Measurements from ENCODE around the gene SAE1. TPM values are rescaled to one million over a fixed set of nuclear protein-coding genes. Genes with fewer than 3 reads are reported as not detected.

The SAE1 gene
- total and polyA plus RNA-seq, 10 of the 15 experiments (the other 5 are each of a cell fraction or from before 2014, with no cell fraction given): 62.0 to 246 (median 148) TPM

- TF ChIP-seq PML (IDR thresholded peaks at IDR 0.05; ENCODE audit: low read length): peak; percentile 18; the same call in 1 of the 2 replicates
- peak; percentile 61; the same call in 1 of the 2 replicates for TF ChIP-seq PAX5 (IDR thresholded peaks at IDR 0.05; ENCODE audit: borderline replicate concordance, low read depth, low read length)
- TF ChIP-seq BCL3 (IDR thresholded peaks at IDR 0.05; ENCODE audit: borderline replicate concordance, insufficient read depth, low read depth, low read length, poor library complexity, severe bottlenecking): no peak
- no peak for TF ChIP-seq ZNF622 (IDR thresholded peaks at IDR 0.05)
- TF ChIP-seq MLLT1 (IDR thresholded peaks at IDR 0.05): 0 out of 2 replicates have a peak, but pooled peaks have one; percentile 51
- TF ChIP-seq ZBTB40 (IDR thresholded peaks at IDR 0.05; ENCODE audit: borderline replicate concordance): peak; percentile 66; the same call in 1 of the 2 replicates
- TF ChIP-seq ATF3 (IDR thresholded peaks at IDR 0.05; ENCODE audit: borderline replicate concordance, extremely low read depth, low read depth, low read length): 0 out of 2 replicates have a peak, but pooled peaks have one; percentile 2
- no peak for TF ChIP-seq NFIC (IDR thresholded peaks at IDR 0.05; ENCODE audit: low read depth, low read length)
- TF ChIP-seq SUPT20H (IDR thresholded peaks at IDR 0.05; ENCODE audit: borderline replicate concordance, control insufficient read depth, low read depth, low read length): no peak
- peak; percentile 95 for TF ChIP-seq RAD21 (IDR thresholded peaks at IDR 0.05; ENCODE audit: insufficient read depth, low read depth, low read length)
- no peak for TF ChIP-seq ASH2L (IDR thresholded peaks at IDR 0.05; ENCODE audit: borderline replicate concordance, low read depth)
- no peak for TF ChIP-seq SMAD1 (IDR thresholded peaks at IDR 0.05; ENCODE audit: low read depth, partially characterized antibody)
- TF ChIP-seq MEF2A (IDR thresholded peaks at IDR 0.05; ENCODE audit: insufficient read depth, low read depth, low read length): 0 out of 2 replicates have a peak, but pooled peaks have one; percentile 35
- peak; percentile 85 for TF ChIP-seq POLR2A (IDR thresholded peaks at IDR 0.05; ENCODE audit: low read depth, low read length)
- peak; percentile 88; the same call in 1 of the 2 replicates for TF ChIP-seq GATAD2B (conservative IDR thresholded peaks at IDR 0.05; ENCODE audit: low read depth)
- TF ChIP-seq ZZZ3 (IDR thresholded peaks at IDR 0.05; ENCODE audit: control insufficient read depth, insufficient read length, low read depth): no peak
- 0 out of 2 replicates have a peak, but pooled peaks have one; percentile 41 for TF ChIP-seq CBFB (IDR thresholded peaks at IDR 0.05; ENCODE audit: low read depth)
- TF ChIP-seq HDAC6 (IDR thresholded peaks at IDR 0.05; ENCODE audit: unreplicated experiment): no peak
- peak; percentile 30 for TF ChIP-seq SP1 (IDR thresholded peaks at IDR 0.05; ENCODE audit: low read depth, low read length)
Observed at GRCh38 chr19:47243776-47244547, 113.3 kb downstream of the SAE1 start (continued).

Measured in GM12878 (cell line).